GM12872 (cell line): Measurements from ENCODE around the gene ZBTB20.

Experiments
- CTCF ChIP-seq: IDR thresholded peaks from 3 replicates; pipeline ENCODE4 v1.5.1; 2011; ENCODE audit warnings: low read depth, mild to moderate bottlenecking, low read length, moderate library complexity; ENCODE audit not compliant: insufficient read depth

The ZBTB20 gene

GRCh38 chr3:114606336-114606735 is 540.8 kb downstream of the ZBTB20 start:
- no peak for TF ChIP-seq CTCF

GRCh38 chr3:114600571-114600970 is 546.5 kb downstream of the ZBTB20 start:
- TF ChIP-seq CTCF = no peak

- TF ChIP-seq CTCF = no peak
Measured at GRCh38 chr3:114597871-114598270, 549.2 kb downstream of the ZBTB20 start.

DNA sequence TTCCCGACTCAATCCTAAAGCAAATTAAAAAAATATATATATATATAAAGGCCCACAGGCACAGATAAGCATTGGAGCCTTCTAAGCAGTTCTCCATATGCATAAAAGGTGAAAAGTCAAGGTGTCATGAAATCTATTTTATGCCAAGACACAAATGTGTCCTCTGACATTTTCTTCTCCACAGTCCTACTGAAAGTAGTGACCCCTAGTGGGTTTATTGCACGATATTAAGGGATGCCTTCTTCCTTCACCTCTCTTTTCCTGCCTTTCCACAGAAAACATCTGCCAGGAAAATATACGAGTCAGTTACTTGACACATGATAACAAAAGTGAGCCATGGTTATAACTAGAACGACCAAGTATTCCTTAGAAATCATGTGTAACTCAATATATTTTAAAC is 550.1 kb downstream of the ZBTB20 start:
- TF ChIP-seq CTCF = no peak

DNA sequence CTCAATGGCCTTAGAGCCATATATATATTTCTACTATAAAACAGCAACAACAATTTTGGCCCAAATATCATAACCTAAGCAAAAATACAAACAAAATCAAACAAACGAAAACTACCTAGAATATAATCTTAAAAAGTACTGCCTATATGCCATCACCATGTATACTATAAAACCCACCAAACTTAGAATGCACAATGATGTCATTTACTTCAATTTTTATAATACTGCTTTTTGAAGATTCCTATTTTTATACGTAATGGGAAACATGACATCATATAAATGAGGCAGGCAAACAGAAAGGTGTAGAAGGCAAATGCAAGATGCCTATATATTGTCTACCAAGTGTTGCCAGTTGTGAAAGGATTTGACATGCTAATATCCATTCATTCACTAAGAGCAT is 550.9 kb downstream of the ZBTB20 start:
- TF ChIP-seq CTCF = no peak

DNA sequence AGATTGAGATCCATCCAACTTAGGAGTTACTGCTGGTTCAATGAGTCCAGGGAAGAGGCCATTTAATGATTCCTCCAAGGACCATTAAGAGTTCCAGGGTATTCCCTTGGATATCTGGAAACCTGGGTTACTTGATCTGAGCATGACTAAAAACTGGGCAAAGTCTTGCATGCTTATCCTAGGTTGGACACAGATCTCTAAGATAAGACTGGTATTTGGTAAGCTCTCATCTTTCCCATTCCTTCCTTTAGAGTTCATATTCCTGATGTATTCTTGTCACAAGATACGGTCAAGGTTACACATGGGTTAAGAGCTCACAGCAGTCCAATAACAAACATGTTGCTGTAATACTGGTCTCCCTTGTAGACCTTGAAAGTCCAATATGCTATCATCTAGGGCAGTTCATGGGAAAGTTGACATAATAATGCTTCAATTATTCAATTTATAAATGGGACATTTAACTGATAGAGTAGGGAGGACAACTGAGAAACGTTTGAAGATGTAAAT is 551.5 kb downstream of the ZBTB20 start:
- TF ChIP-seq CTCF = no peak

DNA sequence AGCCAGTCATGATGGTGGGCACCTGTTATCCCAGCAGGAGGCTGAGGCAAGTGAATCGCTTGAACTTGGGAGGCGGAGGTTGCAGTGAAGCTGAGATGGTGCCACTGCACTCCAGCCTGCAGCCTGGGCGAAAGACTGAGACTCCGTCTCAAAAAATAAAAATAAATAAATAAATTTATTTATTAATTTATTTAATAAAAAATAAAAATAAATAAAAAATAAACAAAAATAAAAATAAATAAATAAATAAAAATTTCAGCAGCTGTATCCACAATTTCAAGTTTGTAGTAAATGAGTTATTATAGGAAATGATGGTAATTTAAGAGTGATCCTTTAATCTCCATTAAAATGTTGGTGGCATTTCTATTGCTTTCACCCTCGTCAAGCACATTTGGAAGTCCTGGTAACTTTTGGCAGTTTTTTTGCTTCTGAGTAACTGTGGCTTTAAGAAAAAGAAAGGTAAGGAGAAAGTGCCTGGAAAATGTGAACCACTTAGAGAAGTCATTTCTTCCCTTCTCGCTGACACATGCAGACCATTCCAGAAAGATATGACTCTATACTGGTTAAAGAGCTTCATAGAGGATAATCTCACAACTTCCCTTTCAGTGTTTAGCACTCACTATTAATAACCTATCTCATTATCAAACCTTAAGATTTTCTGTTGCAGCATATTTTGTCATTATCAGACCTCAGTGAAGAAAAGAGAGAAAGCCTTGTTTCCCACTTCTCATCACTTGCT is 556.6 kb downstream of the ZBTB20 start:
- no peak for TF ChIP-seq CTCF

DNA sequence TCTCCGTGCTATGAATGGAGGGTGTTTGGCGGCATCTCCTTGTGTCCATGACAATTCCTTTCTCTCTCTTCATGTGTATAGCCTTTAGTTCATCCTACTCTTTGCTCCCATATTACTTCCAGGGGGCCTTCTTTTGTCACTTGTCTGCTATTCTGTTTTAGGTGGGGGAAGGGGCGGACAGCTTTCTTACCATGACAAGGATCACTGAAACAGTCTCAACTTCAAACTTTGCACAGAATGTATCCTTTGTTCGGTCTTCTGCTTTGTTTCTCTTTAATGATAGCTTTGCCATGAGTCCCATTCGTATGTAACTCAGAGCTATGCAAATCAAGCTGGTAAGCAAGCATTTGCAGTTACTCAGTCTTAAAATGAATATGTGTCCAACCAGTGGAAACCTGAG is 559.1 kb downstream of the ZBTB20 start:
- no peak for TF ChIP-seq CTCF
